ENCODE data around the gene MAGEB17.

Gene MAGEB17

DNA sequence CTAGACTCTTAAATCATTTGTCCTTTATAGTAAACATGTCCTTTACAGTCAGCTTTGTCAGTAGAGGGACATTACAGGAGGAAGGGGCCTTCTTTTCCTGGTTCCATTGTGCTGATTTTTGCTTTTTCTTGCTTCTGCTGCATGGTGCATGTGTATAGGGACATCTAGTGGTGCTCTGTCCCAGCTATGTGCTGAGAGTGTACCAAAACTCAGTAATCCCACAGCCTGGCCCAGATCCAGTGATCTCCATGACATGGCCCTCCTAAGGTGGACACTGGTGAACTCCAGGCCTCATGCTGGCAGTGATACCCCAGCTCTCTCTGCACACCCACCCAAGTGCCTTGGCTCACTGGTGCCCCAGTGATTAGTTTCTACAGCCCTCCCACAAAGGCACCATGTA, 45.2 kb downstream of the MAGEB17 start:
- no peak for DNase-seq

DNA sequence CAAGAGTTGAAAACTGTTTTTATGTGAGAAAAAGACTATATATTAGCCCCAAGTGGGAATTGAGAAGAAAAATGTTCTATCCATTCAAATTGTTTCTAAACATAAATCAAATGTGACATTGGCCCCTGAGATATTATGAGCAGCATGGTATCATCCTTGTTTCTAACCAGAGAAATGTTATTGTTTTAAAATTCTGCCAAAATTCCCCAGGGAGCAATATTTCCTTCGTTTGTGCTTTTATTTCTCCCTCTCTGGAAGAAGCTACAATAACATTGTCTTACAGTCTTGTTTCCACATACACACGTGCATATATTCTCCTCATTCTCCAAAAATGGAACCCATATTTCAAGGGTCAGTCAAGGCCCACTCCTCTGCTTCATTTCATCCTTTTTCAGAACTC, 46.7 kb downstream of the MAGEB17 start:
- DNase-seq, result no peak

DNA sequence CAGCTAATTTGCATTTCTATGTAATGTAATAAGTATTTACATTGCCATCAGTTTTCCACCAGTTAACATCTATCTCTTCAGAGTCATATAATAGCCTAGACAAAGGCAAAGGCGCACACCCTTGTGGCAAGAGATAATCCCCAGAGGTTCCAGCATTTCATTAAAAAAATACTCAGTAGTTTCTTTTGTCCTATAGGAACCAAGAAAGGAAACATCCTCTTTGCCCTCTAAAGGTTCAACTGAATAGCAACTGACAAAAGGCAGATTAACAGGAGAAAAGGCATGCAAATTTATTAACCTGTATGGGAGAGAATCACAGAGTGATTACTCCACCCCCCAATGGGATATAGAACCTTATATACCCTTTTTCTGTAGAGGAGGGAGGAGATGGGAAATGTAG, 48.4 kb downstream of the MAGEB17 start:
- DNase-seq, result no peak
